ENCODE results near the gene SBK3.

The SBK3 gene

DNA sequence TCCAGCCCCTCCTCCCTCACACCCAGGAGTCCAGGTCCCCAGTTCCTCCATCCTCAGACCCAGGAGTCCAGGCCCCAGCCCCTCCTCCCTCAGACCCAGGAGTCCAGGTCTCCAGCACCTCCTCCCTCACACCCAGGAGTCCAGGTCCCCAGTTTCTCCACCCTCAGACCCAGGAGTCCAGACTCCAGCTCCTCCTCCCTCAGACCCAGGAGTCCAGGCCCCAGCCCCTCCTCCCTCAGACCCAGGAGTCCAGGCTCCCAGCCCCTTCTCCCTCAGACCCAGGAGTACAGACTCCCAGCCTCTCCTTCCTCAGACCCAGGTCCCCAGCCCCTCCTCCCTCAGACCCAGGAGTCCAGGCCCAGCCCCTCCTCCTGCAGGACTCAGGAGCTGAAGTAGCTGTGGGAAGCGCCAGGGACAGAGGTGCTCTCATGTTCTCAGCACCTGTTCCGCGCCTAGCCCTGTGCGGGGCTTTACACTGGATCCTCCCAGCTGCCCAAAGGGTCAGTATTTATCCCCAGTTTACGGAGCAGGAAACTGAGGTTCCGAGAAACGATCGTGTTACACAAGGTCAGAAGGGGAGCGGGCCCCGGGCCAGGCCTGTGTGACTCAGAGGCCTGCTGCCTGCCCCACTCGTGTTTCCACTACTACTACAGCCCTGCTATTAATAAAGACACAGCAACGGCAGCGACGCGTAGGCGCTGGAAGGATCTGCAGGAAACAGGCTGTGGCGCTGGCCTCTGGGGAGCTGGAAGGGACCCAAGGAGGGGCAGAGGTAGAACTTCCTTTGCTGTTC, 1.7 kb upstream of the SBK3 start:
- DNase-seq (ENCODE audit: low read depth): peak; percentile 94
- H3K4me3 ChIP-seq (ENCODE audit: control insufficient read depth, low read depth, low read length): no peak overlapping the region
- TF ChIP-seq CTCF (conservative IDR thresholded peaks at IDR 0.05; ENCODE audit: control insufficient read depth, insufficient read depth, low read depth, low read length): no peak

DNA sequence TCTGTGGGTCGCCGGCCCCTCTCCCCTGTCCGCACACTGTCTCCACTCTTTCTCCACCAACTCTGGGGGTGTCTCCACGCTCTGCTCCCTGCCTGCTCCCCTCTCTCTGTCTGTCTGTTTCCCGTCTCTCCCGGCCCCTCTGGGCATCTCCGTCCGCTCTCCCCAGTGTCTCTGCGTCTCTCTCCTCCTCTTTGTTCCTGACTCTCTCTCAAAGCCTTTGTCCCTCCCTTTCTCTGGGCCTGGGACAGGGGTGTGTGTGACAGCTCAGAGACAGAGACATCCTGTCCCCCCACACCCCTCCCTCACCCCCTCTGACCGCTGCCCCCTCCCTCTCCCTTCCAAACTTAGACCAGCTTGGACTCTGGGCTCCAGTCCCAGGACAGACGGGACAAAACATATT, 668 bp upstream of the SBK3 start:
- no peak for TF ChIP-seq CTCF (conservative IDR thresholded peaks at IDR 0.05; ENCODE audit: control insufficient read depth, insufficient read depth, low read depth, low read length)
- no peak overlapping the region for H3K4me3 ChIP-seq (ENCODE audit: control insufficient read depth, low read depth, low read length)

GRCh38 chr19:55544776-55545439, 435 bp downstream of the SBK3 start:
- DNase-seq (ENCODE audit: low read depth): no peak
- H3K4me3 ChIP-seq (ENCODE audit: control insufficient read depth, low read depth, low read length): no peak overlapping the region
- TF ChIP-seq CTCF (conservative IDR thresholded peaks at IDR 0.05; ENCODE audit: control insufficient read depth, insufficient read depth, low read depth, low read length): no peak

More for the DNA sequence above, 668 bp upstream of the SBK3 start:
- DNase-seq (ENCODE audit: low read depth): no peak

- DNase-seq (ENCODE audit: low read depth): no peak
- TF ChIP-seq CTCF (conservative IDR thresholded peaks at IDR 0.05; ENCODE audit: control insufficient read depth, insufficient read depth, low read depth, low read length): no peak
- no peak overlapping the region for H3K4me3 ChIP-seq (ENCODE audit: control insufficient read depth, low read depth, low read length)
Measured at GRCh38 chr19:55544014-55544413, 1.3 kb downstream of the SBK3 start.

GRCh38 chr19:55543567-55543966, 1.8 kb downstream of the SBK3 start:
- no peak for DNase-seq (ENCODE audit: low read depth)
- H3K4me3 ChIP-seq (ENCODE audit: control insufficient read depth, low read depth, low read length): no peak overlapping the region
- no peak for TF ChIP-seq CTCF (conservative IDR thresholded peaks at IDR 0.05; ENCODE audit: control insufficient read depth, insufficient read depth, low read depth, low read length)

DNA sequence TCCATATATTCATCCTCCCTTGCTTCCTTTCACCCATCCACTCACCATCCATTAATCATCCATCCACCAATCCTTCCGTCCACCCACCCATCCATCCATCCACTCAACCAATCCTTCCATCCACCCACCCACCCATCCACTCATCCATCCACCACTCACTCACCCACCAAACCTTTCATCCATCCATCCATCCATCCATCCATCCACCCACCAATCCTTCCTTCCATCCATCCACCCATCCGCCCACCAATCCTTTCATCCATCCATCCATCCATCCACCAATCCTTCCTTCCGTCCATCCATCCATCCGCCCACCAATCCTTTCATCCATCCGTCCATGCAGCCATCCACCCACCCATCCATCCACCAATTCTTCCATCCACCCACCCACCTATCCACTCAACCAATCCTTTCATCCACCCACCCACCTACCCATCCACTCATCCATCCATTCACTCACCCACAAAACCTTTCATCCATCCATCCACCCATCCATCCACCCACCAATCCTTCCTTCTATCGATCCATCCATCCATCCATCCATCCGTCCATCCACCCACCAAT, 3.0 kb downstream of the SBK3 start:
- TF ChIP-seq CTCF (conservative IDR thresholded peaks at IDR 0.05; ENCODE audit: control insufficient read depth, insufficient read depth, low read depth, low read length): no peak
- H3K4me3 ChIP-seq (ENCODE audit: control insufficient read depth, low read depth, low read length): no peak overlapping the region
- DNase-seq (ENCODE audit: low read depth): no peak
